Left hindlimb (tissue), 1 donor: ENCODE data around the gene TDRD9.
A peak's percentile ranks its signal among the peaks of the same experiment; 100 is the strongest.
"Not testable (repeated sequence)": the region's sequence is repeated elsewhere in the genome, so short reads cannot be mapped to it uniquely, and the experiment has no call there.

Experiments
- DNase-seq: peaks from one replicate; pipeline ENCODE4 v3.0.0-alpha.2; 2018

Gene TDRD9

DNA sequence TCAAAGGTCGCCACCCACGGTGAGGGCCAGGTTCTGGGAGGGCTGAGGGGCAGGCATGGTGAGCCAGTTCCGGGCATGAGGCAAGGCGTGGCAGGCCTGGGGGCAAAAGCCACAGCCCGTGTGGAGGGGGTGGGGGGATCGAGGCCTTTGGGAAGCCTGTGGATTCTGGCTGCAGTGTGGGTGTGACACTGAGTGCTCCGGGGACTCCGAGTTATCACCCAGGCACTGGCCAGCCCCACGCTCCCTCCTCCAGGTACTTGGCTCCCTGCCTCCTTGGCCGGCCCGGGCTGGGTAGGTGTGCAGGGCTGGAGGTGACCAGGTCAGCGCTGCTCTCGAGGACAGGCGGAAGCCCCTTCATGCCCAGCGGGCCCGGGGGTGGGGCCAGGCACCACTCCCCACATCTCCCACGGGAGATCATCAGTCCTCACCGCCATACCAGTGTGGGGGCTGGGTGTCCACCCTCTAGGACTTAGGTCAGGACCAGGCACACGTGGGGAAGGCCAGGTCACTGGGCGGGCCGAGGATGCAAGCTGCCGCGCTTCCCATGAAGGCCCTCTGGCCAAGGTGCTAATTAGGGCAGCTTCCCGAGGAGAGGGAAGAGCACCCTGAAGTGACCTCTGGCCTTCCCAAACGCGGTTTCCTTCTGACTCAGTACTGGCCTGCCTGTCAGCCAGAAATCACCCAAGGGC, 34.1 kb upstream of the TDRD9 start:
- DNase-seq, result no peak

DNA sequence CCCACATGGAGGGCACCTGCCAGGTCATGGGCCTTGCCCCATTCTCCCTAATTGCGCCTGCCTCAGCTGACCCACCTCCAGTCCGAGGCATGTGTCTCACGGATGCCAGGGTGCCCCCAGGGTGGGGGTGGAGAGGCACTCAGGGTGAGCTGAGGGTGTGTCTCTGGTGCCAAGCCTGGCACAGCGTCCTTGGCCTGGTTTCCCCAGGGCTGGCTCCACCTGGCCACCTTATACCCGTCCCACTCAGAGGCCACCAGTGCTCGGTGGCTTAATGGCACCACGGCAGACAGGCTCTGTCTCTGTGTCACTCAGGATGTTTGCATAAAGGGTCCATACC, 33.6 kb upstream of the TDRD9 start:
- no peak for DNase-seq

GRCh38 chr14:103896578-103896977, 31.7 kb upstream of the TDRD9 start:
- DNase-seq, result no peak

GRCh38 chr14:103897075-103897947, 30.9 kb upstream of the TDRD9 start:
- no peak for DNase-seq

- DNase-seq, result no peak
Observed at GRCh38 chr14:103898204-103898603, 30.1 kb upstream of the TDRD9 start.

- no peak for DNase-seq
Observed at GRCh38 chr14:103898711-103899110, 29.5 kb upstream of the TDRD9 start.

DNA sequence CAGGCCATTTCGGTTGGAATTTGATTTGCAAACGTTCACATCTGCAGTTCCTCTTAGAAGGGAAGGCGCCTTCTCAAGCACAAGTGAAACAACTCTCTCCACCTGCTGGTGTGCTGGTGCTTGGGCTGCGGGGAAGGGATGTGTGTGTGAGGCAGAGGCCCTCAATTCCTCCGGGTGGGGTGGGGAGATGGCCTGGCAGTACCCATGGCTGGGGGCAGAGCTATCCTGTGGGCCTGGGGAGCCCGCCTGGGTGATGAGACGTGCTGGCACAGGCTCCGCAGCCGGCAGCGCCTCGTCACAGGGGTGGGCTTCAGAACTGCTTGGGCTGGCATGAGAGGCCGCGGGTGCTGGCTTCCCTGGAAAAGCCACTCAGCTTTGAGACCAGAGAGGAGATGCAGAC, 28.9 kb upstream of the TDRD9 start:
- DNase-seq, result no peak

DNA sequence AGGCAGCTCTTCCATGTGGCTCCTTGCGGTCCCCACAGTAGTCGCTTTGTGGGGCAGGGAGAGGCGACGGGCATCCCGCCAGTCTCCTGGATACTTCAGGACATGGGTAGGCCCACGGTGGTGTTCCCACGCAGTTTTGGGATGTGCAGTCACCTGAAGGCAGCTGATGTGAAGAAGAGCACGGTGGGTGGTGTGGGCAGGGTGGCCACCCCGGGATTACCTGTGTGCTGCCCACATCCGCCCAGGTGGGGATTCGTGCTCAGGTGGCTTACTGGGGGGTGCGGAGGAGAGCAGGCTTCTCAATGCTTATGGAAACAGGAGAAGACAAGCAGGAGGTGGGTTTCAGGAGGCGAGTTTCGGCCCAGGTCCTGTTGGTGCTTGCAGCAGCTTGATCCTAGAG, 28.4 kb upstream of the TDRD9 start:
- no peak for DNase-seq

- no peak for DNase-seq
Observed at GRCh38 chr14:103904493-103905107, 23.7 kb upstream of the TDRD9 start.

DNA sequence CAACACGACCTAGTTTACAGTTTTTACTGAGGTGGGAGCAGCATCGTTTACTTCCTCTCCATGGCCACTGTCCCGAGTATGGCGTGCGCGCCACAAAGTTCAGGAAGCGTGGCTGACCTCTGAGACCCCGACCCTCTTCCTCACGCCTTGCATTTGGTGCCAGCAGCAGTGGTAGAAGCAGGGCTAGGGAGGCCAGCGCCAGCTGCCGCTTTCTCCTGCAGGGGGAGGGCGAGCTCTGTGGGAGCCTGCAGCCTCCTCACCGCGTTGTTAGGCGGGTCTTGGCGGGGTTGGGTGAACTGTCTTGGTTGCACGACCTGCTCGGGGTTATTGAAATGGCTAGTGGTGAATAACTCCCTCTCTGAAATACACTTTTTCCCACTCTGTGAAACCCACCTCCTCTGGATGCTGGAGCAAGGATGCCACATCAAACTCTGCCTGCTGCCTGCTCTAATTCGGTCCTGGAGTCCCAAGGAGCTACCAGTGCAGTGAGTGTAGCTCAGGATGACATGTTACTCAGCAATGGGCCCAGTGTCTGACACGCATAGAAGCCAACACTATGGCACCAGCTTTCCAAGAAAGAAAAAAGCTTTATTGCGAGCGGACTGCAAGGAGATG, 22.3 kb upstream of the TDRD9 start:
- DNase-seq, result no peak

GRCh38 chr14:103908580-103908979, 19.7 kb upstream of the TDRD9 start:
- no peak for DNase-seq

DNA sequence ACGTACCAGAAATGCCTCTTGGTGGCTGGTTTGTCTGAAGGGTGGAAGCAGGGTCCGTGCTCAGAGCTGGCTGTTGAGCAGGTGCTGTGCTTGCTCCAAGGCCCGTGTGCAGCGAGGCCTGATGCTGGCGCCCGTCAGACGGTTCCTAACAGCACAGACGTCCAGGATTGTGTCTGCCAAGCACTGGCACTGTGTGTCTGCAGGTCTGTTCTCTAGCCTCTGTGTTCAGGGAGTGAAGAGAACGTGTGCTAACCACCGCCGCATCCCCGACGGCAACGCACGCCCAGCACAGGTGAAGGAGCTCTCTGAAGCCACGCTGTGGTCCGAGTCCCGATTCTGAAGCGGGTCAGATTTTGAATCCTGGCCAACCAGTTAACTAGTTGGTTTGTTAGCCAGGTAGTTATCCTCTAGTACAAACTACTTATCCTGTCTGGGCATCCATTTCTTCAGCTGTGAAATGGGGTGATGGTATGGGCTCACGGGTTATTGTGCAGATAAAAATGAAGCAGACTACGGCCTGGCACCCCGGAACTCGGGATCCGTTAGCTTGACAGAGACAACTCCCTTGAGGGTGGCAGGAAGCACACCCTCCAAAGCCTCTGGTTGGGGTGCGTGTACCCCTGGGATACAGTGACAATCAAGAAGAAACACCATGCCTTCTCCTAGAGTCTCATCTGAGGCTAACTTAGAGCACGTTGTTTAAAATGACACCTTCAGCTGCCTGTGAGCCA, 18.6 kb upstream of the TDRD9 start:
- DNase-seq, result no peak

DNA sequence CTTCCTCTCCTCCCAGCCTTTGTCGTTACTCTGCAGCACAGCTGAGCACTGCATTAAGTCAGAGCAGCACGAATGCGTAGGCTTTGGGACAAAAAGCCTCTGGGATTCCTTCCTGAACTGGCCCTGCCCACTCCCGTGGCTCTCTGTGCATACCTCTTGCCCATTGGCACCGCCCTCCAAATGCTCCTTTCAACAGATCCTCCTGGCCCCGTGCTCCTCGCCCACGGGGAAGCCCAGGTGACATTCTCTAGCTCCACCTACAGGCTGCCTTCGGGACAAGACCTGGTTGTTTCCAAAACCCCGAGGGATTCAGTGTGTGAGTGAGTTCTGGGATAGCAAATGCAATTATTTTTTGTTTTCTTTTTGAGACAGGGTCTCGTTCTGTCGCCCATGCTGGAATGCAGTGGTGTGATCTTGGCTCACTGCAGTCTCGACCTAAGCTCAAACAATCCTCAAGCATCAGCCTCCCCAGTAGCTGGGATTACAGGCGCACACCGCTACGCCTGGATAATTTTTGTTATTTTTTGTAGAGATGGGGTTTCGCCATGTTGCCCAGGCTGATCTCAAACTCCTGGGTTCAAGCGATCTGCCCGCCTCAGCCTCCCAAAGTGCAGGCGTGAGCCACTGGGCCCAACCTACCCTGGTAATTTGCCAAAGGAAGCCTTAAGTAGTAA, 17.9 kb upstream of the TDRD9 start:
- DNase-seq, result peak; percentile 82

- DNase-seq, result no peak
Observed at GRCh38 chr14:103910984-103911383, 17.3 kb upstream of the TDRD9 start.

- DNase-seq, result no peak
Observed at GRCh38 chr14:103915616-103916015, 12.6 kb upstream of the TDRD9 start.

DNA sequence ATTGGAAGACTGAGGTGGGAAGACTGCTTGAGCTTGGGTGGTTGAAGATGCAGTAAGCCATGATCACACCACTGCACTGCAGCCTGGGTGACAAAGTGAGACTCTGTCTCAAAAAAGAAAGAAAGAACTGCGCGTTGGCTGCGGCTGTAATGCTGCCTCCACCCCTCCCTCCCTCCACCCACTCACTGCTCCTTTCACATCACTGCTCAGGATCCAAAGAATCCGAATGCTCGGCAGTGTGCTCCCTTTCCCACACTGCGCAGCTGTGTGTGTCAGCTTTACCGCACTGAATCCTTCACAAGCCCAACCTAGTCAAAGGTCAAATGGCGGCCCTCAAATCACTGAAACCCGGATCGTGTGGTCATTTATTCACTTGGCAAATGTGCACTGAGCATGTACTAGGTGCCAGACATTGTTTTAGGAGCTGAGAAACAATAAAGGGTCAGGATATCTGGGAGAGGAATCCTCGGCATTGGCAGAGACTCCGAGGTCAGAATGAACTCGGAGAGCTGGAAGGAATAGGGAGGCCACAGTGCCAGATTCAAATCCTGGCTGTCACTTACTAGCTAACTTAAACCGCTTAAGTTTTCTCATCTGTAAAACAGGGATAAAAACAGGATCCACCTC, 11.5 kb upstream of the TDRD9 start:
- no peak for DNase-seq

DNA sequence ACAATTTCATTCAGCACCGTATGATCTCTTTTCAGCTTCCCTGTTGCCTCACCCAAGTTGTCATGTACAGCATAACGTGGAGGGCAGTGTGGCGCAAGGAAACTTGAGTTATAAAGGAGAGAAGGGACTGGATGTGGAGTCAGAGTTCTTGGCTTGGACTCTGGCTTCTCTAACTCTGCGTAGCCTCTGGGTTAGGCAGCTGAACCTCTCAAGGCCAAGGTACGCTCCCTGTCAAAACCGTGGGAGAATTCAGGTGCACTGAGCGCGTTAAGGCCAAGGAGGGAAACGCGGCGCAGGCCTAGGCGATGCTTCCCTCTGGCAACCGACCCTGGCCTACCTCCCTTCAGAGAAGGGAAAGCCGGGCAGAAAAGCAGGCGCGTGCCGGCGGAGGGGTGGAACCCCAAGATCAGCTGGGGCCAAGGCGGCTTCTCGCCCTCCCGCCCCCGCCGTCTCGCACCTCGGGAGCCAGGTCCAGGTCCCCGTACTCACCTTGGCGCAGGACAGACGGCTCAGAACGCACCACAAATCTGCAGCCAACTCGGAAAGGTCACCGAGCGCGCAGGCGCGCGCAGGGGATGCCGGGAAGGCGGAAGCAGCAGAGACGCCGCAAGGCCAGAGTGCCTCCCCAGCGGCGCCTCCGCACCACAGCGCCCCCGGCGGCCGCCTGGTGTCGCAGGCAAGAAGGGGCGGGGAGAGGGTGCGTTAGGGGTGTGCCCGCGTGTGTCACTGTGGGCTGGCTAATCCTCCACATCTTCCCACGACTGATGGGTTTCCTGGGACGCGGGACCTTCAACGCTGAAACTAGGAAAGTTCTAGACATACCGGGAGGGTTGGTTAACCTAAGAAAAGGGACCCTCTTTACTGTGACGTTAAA, 7.0 kb upstream of the TDRD9 start:
- DNase-seq, result peak; percentile 95

- not testable (repeated sequence) for DNase-seq
Observed at GRCh38 chr14:103921855-103922200, 6.4 kb upstream of the TDRD9 start.

GRCh38 chr14:103923863-103924262, 4.4 kb upstream of the TDRD9 start:
- DNase-seq, result peak; percentile 62

DNA sequence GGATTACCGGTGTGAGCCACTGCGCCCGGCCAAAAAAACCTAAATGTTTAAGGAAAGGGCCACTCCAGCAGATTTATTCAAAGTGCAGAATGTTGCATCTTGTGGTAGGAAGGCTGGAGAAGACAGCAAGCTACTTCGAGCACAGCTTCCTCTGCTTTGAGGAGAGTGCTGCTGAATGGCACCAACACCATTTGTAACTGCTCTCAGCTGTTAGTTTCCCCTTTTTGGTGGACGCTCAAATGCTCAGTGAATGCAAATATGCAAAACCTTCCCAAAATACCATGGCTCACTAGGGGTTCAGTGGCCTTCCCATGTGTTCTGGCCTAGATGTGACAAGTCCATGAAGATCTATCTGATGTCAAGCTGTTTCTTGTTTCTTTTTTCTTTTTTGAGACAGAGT, 2.9 kb upstream of the TDRD9 start:
- DNase-seq, result no peak

DNA sequence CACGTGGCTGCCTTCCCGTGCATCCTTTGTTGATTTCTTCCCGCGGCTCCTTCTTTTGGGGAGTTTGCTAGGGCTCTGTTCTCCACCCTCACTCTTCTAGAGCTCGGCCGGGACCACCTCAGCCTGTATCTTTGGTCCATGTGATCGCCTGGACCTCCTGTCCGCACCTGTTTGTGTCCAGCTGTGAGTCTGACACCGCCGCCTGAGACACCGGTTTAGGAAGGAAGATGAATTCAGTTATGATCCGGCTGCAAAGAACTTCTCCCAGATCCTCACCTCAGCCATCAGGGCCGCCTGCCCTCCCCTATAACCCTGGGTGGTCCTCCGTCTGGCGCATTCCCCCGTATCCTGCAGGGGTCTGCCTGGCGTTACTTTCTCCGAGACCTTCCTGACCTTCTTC, 690 bp upstream of the TDRD9 start:
- DNase-seq, result no peak
